ENCODE measurements around the gene TMCO4.

The TMCO4 gene

DNA sequence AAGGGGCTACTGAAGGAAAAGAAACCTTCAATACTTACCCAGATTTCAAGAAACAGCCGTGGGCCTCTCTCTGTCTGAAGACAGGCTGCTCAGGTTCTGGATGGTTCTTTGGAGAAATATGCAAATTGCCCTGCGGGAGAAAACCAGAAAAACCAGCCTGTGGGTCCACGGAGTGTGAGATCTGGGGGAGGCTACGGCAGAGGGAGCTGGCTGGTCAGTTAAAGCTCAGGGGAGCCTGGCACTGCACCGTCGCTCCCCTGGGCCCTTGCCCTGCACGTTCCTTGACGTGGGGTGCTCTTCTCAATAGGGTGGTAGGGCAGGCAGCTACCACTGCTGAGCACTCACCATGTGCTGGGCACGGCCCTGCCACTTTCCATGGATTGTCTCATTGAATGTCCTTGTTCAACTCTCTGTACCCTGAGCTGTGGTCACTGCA is 12.7 kb downstream of the TMCO4 start:
- TF ChIP-seq, protein P1, sequence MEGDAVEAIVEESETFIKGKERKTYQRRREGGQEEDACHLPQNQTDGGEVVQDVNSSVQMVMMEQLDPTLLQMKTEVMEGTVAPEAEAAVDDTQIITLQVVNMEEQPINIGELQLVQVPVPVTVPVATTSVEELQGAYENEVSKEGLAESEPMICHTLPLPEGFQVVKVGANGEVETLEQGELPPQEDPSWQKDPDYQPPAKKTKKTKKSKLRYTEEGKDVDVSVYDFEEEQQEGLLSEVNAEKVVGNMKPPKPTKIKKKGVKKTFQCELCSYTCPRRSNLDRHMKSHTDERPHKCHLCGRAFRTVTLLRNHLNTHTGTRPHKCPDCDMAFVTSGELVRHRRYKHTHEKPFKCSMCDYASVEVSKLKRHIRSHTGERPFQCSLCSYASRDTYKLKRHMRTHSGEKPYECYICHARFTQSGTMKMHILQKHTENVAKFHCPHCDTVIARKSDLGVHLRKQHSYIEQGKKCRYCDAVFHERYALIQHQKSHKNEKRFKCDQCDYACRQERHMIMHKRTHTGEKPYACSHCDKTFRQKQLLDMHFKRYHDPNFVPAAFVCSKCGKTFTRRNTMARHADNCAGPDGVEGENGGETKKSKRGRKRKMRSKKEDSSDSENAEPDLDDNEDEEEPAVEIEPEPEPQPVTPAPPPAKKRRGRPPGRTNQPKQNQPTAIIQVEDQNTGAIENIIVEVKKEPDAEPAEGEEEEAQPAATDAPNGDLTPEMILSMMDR (IDR thresholded peaks at IDR 0.05; ENCODE audit: low read depth, low read length), result no peak
- DNase-seq (ENCODE audit: extremely low read depth, low read depth), result no peak

DNA sequence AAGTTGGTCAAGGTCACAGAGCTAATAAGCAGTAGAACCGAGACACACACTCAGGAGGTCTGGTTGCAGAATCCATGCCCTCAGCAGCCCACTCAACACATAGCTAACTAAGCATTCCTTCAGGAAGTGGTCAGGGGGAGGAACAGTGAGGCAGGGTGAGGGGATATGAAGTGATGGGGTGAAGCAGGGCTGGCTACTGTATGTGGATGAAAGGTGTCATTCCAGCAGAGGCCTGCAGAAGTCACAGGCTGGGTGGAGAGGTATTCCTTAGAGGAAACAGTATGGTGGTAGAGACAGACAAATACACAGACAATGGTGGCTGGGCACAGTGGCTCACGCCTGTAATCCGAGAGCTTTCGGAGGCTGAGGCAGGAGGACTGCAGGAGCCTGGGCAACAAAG is 14.1 kb downstream of the TMCO4 start:
- no peak for DNase-seq (ENCODE audit: extremely low read depth, low read depth)
- TF ChIP-seq, protein P1 (IDR thresholded peaks at IDR 0.05; ENCODE audit: low read depth, low read length), result no peak

DNA sequence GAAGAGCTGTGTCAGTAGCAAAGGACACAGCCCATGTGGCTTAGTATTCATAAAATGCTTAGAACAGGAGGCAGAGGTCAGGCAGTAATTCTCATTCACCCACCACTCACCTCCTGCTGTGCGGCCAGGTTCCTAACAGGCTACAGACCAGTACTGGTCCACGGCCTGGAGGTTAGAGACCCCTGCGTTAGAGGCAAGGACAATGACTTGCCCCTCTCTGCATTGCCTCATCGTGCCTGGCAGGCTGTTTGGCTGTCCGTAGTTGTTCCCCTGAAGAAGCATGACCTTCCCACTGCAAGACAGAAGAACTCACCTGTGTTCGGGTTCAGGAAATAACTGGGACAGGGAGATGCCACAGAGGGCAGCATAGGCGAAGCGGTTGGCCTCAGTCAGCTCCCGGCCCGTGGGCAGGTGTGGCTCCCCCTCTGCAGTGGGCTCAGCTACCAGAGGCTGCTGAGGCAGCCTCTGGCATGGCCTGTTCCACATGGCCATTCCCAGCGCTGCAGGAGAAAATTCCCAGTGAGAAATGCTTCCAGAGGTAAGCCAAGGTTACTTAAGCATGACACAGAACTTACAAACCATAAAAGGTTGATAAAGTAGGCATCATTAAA is 19.3 kb downstream of the TMCO4 start:
- no peak for DNase-seq (ENCODE audit: extremely low read depth, low read depth)

DNA sequence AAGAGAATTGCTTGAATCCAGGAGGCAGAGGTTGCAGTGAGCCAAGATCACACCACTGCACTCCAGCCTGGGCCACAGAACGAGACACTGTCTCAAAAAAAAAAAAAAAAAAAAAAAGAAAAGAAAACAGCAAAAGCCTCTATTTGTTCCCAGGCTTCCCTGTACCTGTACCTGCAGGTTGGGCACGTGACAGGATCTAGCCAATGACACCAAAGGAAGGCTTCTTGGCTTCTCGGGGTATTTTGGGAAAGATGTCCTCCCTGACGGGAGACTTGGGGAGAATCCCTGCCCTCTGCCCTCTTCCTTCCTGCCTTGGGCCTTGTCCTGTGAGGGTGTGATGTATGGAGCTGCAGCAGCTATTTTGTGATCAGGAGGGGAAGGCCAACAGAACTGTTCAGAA is 22.8 kb downstream of the TMCO4 start:
- TF ChIP-seq, protein P1 (IDR thresholded peaks at IDR 0.05; ENCODE audit: low read depth, low read length), result no peak
- no peak for DNase-seq (ENCODE audit: extremely low read depth, low read depth)

More for the DNA sequence above, 19.3 kb downstream of the TMCO4 start:
- TF ChIP-seq, protein P1 (IDR thresholded peaks at IDR 0.05; ENCODE audit: low read depth, low read length), result no peak

DNA sequence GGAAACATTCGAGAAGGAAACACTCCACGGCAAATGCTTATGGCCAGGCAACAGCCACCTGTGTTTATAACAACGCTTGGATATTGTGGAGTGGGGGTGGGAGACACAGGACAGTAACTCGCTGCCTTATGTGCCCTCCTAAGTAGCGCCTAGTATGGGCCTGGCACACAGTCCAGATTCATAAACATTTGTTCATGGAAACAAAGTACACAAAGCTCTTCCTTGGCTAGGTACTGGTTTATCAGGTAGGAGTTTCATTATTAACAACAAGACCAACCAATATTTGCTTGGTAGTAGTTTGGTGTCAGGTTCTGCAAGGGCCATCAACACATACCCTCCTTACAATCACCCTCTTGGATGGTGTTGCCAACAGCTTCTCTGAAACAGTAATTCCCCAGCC is 23.4 kb downstream of the TMCO4 start:
- DNase-seq (ENCODE audit: extremely low read depth, low read depth), result no peak
- TF ChIP-seq, protein P1 (IDR thresholded peaks at IDR 0.05; ENCODE audit: low read depth, low read length), result no peak

DNA sequence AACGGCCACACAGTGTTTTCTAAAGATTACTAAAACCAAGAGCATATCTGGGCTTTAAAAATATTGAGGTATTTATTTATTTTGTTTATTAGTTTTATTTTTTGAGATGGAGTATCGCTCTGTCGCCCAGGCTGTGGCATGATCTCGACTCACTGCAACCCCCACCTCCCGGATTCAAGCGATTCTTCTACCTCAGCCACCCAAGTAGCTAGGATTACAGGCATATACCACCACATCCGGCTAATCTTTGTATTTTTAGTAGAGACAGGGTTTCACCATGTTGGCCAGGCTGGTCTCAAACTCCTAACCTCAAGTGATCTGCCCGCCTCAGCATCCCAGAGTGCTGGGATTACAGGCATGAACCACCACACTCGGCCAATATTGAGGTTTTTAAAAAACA is 23.9 kb downstream of the TMCO4 start:
- TF ChIP-seq, protein P1 (IDR thresholded peaks at IDR 0.05; ENCODE audit: low read depth, low read length), result no peak

DNA sequence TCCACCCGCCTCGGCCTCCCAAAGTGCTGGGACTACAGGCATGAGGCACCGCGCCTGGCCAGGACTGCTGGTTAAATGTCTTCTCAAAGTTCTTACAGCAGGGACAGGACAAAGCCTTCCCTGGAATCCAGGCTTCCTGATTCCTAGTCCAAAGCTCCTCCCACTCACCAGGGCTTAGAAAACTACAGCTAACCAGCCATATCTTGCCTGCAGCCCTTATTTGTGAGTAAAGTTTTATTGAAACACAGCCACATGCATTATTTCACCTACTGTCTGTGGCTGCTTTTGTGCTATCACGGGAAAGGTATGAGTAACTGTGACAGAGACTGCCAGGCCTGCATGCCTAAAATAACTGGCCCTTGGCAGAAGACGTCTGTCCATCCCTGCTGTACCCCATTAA is 24.4 kb downstream of the TMCO4 start:
- no peak for DNase-seq (ENCODE audit: extremely low read depth, low read depth)
- TF ChIP-seq, protein P1 (IDR thresholded peaks at IDR 0.05; ENCODE audit: low read depth, low read length), result no peak

More for the DNA sequence above, 23.9 kb downstream of the TMCO4 start:
- no peak for DNase-seq (ENCODE audit: extremely low read depth, low read depth)
